ENCODE measurements around the gene SLC1A3. TPM values are rescaled to one million over a fixed set of nuclear protein-coding genes. Genes with fewer than 3 reads are reported as not detected.

Gene SLC1A3
- total RNA-seq, 2 donors from 2014 or later = 44.7 to 67.4 TPM

- H3K27me3 ChIP-seq (replicated peaks; ENCODE audit: insufficient read depth) = no peaks in the 10 kb centered on the region
- no peak for DNase-seq (ENCODE audit: low spot score)
- ATAC-seq (ENCODE audit: insufficient number of reproducible peaks, low FRiP score, low read depth) = peak; percentile 51
- no peaks in the 10 kb centered on the region for H3K36me3 ChIP-seq
- no peak overlapping the region for H3K4me3 ChIP-seq
- H3K9me3 ChIP-seq = no peaks in the 10 kb centered on the region
- TF ChIP-seq CTCF (IDR thresholded peaks at IDR 0.05) = no peak
- no peaks in the 10 kb centered on the region for H3K4me1 ChIP-seq (ENCODE audit: control insufficient read depth in 1 of 2, low read depth in 2 of 2)
- H3K27ac ChIP-seq = no peak overlapping the region
Observed at GRCh38 chr5:36680066-36680465, 73.7 kb downstream of the SLC1A3 start.

- no peak overlapping the region for H3K4me3 ChIP-seq
- H3K4me1 ChIP-seq (ENCODE audit: control insufficient read depth in 1 of 2, low read depth in 2 of 2) = no peaks in the 10 kb centered on the region
- no peak for ATAC-seq (ENCODE audit: insufficient number of reproducible peaks, low FRiP score, low read depth)
Observed at GRCh38 chr5:36681711-36682110, 75.3 kb downstream of the SLC1A3 start.

GRCh38 chr5:36682499-36682898 is 76.1 kb downstream of the SLC1A3 start:
- H3K27me3 ChIP-seq (replicated peaks; ENCODE audit: insufficient read depth) = no peaks in the 10 kb centered on the region
- no peak overlapping the region for H3K4me3 ChIP-seq
- no peak overlapping the region for H3K27ac ChIP-seq
- ATAC-seq (ENCODE audit: insufficient number of reproducible peaks, low FRiP score, low read depth) = no peak
- no peaks in the 10 kb centered on the region for H3K9me3 ChIP-seq
- no peaks in the 10 kb centered on the region for H3K36me3 ChIP-seq
- no peak for DNase-seq (ENCODE audit: low spot score)
- H3K4me1 ChIP-seq (ENCODE audit: control insufficient read depth in 1 of 2, low read depth in 2 of 2) = no peaks in the 10 kb centered on the region
- TF ChIP-seq CTCF (IDR thresholded peaks at IDR 0.05) = no peak

More at GRCh38 chr5:36681711-36682110, 75.3 kb downstream of the SLC1A3 start:
- no peak for DNase-seq (ENCODE audit: low spot score)
- H3K27me3 ChIP-seq (replicated peaks; ENCODE audit: insufficient read depth) = no peaks in the 10 kb centered on the region
- H3K36me3 ChIP-seq = no peaks in the 10 kb centered on the region
- no peak overlapping the region for H3K27ac ChIP-seq
- no peak for TF ChIP-seq CTCF (IDR thresholded peaks at IDR 0.05)
- H3K9me3 ChIP-seq = no peaks in the 10 kb centered on the region

- H3K9me3 ChIP-seq = no peaks in the 10 kb centered on the region
- H3K36me3 ChIP-seq = no peaks in the 10 kb centered on the region
- DNase-seq (ENCODE audit: low spot score) = no peak
- TF ChIP-seq CTCF (IDR thresholded peaks at IDR 0.05) = no peak
- ATAC-seq (ENCODE audit: insufficient number of reproducible peaks, low FRiP score, low read depth) = no peak
- H3K4me3 ChIP-seq = no peak overlapping the region
- H3K27me3 ChIP-seq (replicated peaks; ENCODE audit: insufficient read depth) = no peaks in the 10 kb centered on the region
- H3K4me1 ChIP-seq (ENCODE audit: control insufficient read depth in 1 of 2, low read depth in 2 of 2) = no peaks in the 10 kb centered on the region
- H3K27ac ChIP-seq = no peak overlapping the region
Observed at GRCh38 chr5:36683821-36684434, 77.5 kb downstream of the SLC1A3 start.

GRCh38 chr5:36685631-36686288 is 79.4 kb downstream of the SLC1A3 start:
- Histone ChIP-seq H3K4me1 (ENCODE audit: control insufficient read depth in 1 of 2, low read depth in 2 of 2) (peaks cover 0 to 4% of the 10 kb centered on the region in 2 donors), H3K4me3 (no peak overlapping the region), H3K27ac (no peak overlapping the region), H3K36me3 (no peaks in the 10 kb centered on the region), H3K9me3 (no peaks in the 10 kb centered on the region), H3K27me3 (replicated peaks; ENCODE audit: insufficient read depth) (no peaks in the 10 kb centered on the region)
- no peak for DNase-seq (ENCODE audit: low spot score)
- no peak for TF ChIP-seq CTCF (IDR thresholded peaks at IDR 0.05)
- ATAC-seq (ENCODE audit: insufficient number of reproducible peaks, low FRiP score, low read depth) = no peak
